Osteocyte (in vitro differentiated cells): ENCODE measurements around the gene RING1. TPM values are rescaled to one million over a fixed set of nuclear protein-coding genes. Genes with fewer than 3 reads are reported as not detected.
A peak's percentile ranks its signal among the peaks of the same experiment; 100 is the strongest.

ENCODE experiments used
- DNase-seq: peaks from one replicate; pipeline ENCODE4 v3.0.0; 2021; ENCODE audit warnings: mixed read lengths; ENCODE audit not compliant: unreplicated experiment; ENCODE audit errors: extremely low spot score
- H3K27ac Mint-ChIP-seq: one replicate; pipeline ENCODE4 v1.8.0; 2021; ENCODE audit warnings: mild to moderate bottlenecking, mixed read lengths; ENCODE audit not compliant: unreplicated experiment
- H3K27me3 Mint-ChIP-seq: one replicate; pipeline ENCODE4 v1.8.0; 2021; ENCODE audit warnings: mixed read lengths; ENCODE audit not compliant: unreplicated experiment
- H3K36me3 Mint-ChIP-seq: one replicate; pipeline ENCODE4 v1.8.0; 2021; ENCODE audit warnings: mixed read lengths; ENCODE audit not compliant: unreplicated experiment
- H3K4me1 Mint-ChIP-seq: one replicate; pipeline ENCODE4 v1.8.0; 2021; ENCODE audit warnings: mixed read lengths; ENCODE audit not compliant: unreplicated experiment
- H3K4me3 Mint-ChIP-seq: one replicate; pipeline ENCODE4 v1.8.0; 2021; ENCODE audit warnings: mild to moderate bottlenecking, moderate library complexity, mixed read lengths; ENCODE audit not compliant: unreplicated experiment
- H3K9me3 Mint-ChIP-seq: one replicate; pipeline ENCODE4 v1.8.0; 2021; ENCODE audit warnings: mixed read lengths; ENCODE audit not compliant: unreplicated experiment
- CTCF ChIP-seq: fragments of 200-600 bp; sonication (generic); IDR thresholded peaks from 2 replicates; pipeline ENCODE4 v1.5.0; 2021; ENCODE audit warnings: antibody characterized with exemption, mild to moderate bottlenecking, moderate library complexity
- total RNA-seq: library from RNA; stranded (reverse); gene quantifications from 2 replicates; pipeline ENCODE4 v1.2.1, GENCODE V29; 2021

Gene RING1
- total RNA-seq, 1 donor from 2014 or later = 58.8 TPM

- no peak for TF ChIP-seq CTCF
- Mint-ChIP-seq H3K9me3 (no peaks in the 10 kb centered on the region), H3K4me3 (no peak overlapping the region), H3K4me1 (peaks cover 30% of the 10 kb centered on the region), H3K27me3 (peaks cover 12% of the 10 kb centered on the region), H3K27ac (no peak overlapping the region), H3K36me3 (no peaks in the 10 kb centered on the region)
- DNase-seq = no peak
Measured at GRCh38 chr6:33173535-33174180, 34.6 kb upstream of the RING1 start.

GRCh38 chr6:33174784-33175183, 33.5 kb upstream of the RING1 start:
- no peak overlapping the region for H3K4me3 Mint-ChIP-seq
- no peaks in the 10 kb centered on the region for H3K36me3 Mint-ChIP-seq
- no peak for TF ChIP-seq CTCF
- no peak overlapping the region for H3K27ac Mint-ChIP-seq
- peaks cover 12% of the 10 kb centered on the region for H3K27me3 Mint-ChIP-seq
- no peak for DNase-seq
- H3K4me1 Mint-ChIP-seq = peaks cover 30% of the 10 kb centered on the region
- H3K9me3 Mint-ChIP-seq = no peaks in the 10 kb centered on the region

DNA sequence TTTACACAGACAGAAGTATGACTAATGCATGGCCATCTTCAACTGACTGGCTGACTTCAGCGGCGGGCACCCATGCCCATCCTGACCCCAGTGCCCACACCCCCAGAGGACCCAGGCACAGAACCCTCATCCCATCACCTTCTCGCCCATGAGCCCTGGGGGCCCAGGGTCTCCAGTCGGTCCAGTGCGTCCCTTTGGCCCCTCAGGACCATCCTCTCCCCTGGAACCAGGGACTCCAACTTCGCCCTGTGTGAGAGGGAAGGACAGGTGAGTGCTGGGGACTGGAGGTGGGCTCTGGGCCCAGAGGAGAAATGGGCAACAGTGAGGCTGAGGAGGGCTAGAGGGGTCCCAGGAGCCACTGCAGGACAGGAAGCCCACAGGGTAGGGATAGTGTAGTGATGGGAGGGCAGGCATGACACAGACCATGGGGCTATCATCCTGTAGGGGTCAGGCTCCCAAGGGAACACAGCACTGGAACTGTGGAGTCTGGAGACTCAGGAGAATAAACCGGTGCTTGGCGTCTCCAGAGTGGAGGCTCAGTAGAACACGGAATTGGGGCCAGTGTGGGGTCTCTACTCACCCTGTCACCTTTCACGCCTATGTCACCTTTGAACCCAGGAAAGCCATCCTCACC, 32.7 kb upstream of the RING1 start:
- H3K9me3 Mint-ChIP-seq = no peaks in the 10 kb centered on the region
- peaks cover 12% of the 10 kb centered on the region for H3K27me3 Mint-ChIP-seq
- no peak for DNase-seq
- H3K36me3 Mint-ChIP-seq = no peaks in the 10 kb centered on the region
- H3K27ac Mint-ChIP-seq = no peak overlapping the region
- peaks cover 27% of the 10 kb centered on the region for H3K4me1 Mint-ChIP-seq
- no peak for TF ChIP-seq CTCF
- H3K4me3 Mint-ChIP-seq = no peak overlapping the region

DNA sequence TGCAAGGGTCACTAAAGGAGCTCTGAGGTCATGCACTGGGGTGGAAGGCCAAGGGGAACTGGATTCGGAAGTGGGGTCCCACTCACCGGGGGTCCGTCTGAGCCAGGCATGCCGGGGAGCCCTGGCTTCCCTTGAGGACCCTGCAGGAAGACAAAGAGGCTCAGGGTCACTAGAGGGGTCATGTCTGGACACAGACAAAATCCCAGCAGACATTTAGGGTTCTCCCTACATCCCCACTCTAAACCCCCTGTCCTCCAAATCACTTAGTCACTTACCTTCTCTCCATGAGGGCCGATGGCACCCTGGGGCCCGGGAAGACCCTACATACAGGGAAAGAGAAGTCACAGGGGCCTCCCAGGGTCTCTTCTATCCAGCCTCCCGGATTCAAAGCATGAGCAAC, 31.4 kb upstream of the RING1 start:
- H3K36me3 Mint-ChIP-seq = no peaks in the 10 kb centered on the region
- no peak for DNase-seq
- H3K27me3 Mint-ChIP-seq = peaks cover 12% of the 10 kb centered on the region
- peaks cover 27% of the 10 kb centered on the region for H3K4me1 Mint-ChIP-seq
- no peak overlapping the region for H3K4me3 Mint-ChIP-seq
- peak overlapping the region; percentile 83 for H3K27ac Mint-ChIP-seq
- H3K9me3 Mint-ChIP-seq = no peaks in the 10 kb centered on the region
- no peak for TF ChIP-seq CTCF

DNA sequence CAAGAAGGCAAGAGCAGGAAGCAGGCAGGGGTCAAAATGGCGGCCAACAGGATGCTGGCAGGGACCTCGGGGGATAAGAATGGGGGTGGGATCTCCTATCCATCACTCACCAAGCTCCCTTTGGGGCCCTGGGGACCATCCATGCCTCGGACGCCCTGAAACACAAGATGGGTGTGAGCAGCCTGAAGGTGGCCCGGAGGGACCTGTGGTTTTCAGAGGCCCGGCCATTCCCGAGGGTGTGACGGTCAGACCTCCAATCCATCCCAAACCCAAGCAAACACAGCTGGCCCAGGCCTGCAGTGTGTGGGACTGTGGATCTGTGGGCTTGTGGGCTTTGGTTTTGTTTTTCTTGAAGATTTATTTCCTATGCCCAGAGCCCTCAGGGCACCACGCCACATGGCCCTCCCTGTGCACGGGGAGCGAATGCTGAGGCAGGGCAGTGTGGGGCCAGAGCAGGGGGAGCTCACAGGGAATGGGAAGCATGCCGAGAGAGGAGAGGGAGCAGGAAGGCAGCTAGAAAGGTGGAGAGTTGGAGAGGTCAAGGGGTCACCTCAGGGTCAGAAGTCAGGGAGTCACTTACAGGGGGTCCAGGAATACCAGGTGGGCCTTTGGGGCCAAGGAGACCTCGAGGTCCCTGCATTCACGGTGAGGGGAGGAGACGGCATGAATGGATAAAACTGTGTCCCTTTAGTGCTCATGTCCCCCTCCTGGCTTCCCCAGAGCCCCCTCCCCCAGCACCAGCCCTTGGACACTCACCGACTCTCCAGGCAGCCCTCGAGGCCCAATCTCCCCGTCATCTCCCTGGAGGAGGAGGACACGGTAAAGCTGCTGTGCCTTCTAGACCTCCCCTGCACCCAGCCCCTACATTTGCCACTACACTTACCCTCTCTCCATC, 30.5 kb upstream of the RING1 start:
- DNase-seq = peak; percentile 91
- Mint-ChIP-seq H3K36me3 (no peaks in the 10 kb centered on the region), H3K4me3 (no peak overlapping the region), H3K27me3 (peaks cover 9% of the 10 kb centered on the region), H3K9me3 (no peaks in the 10 kb centered on the region), H3K27ac (peak overlapping the region; percentile 83), H3K4me1 (peaks cover 25% of the 10 kb centered on the region)
- TF ChIP-seq CTCF = no peak
